GM20000 (cell line): ENCODE results near the gene APOBEC4.
"Not testable (repeated sequence)": the region's sequence is repeated elsewhere in the genome, so short reads cannot be mapped to it uniquely, and the experiment has no call there.

ENCODE experiments used
- DNase-seq: peaks from one replicate; pipeline ENCODE4 v3.0.0; 2012; ENCODE audit warnings: low spot score
- TF ChIP-seq, protein P1 (sequence below): IDR thresholded peaks from 2 replicates; pipeline ENCODE4 v1.5.1; 2012; ENCODE audit warnings: mild to moderate bottlenecking, control low read depth; ENCODE audit errors: extremely low read depth, missing control alignments

Gene APOBEC4

DNA sequence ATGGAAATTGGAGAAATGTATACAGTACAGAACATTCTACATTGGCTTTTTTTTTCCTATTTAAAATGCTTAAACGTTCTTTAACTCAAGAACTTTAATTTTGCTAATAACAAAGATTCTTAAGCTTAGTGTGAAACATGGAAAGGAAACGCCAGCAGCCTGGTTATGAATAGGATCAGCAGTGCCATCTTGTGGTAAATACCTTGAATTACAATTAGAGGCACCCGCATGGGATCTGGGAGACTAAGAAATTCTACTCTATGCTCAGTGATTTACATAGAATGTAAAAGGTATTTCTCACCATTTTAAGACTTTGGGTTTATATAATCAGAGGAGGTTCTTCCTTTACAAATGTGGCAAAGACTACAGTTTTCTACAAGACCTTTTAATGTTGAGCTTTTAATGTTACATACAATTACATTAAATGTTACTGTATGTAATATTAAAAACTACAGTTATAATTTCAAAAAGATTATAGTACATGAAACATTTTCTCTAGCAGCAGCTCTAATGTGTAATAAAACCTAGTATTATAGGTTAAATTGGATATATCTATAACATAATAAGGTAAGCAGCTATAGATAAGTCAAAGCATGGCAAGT lies 32.1 kb upstream of the APOBEC4 start:
- TF ChIP-seq, protein P1, sequence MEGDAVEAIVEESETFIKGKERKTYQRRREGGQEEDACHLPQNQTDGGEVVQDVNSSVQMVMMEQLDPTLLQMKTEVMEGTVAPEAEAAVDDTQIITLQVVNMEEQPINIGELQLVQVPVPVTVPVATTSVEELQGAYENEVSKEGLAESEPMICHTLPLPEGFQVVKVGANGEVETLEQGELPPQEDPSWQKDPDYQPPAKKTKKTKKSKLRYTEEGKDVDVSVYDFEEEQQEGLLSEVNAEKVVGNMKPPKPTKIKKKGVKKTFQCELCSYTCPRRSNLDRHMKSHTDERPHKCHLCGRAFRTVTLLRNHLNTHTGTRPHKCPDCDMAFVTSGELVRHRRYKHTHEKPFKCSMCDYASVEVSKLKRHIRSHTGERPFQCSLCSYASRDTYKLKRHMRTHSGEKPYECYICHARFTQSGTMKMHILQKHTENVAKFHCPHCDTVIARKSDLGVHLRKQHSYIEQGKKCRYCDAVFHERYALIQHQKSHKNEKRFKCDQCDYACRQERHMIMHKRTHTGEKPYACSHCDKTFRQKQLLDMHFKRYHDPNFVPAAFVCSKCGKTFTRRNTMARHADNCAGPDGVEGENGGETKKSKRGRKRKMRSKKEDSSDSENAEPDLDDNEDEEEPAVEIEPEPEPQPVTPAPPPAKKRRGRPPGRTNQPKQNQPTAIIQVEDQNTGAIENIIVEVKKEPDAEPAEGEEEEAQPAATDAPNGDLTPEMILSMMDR: peak; percentile 52
- peak; percentile 70 for DNase-seq

DNA sequence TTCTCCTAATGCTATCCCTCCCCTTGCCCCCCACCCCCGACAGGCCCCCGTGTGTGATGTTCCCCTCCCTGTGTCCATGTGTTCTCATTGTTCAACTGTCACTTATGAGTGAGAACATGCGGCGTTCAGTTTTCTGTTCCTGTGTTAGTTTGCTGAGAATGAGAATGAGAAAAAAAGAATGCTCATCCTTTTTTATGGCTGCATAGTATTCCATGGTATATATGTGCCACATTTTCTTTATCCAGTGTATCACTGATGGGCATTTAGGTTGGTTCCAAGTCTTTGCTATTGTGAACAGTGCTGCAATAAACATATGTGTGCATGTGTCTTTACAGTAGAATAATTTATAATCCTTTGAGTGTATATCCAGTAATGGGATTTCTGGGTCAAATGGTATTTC lies 26.2 kb upstream of the APOBEC4 start:
- not testable (repeated sequence) for DNase-seq

DNA sequence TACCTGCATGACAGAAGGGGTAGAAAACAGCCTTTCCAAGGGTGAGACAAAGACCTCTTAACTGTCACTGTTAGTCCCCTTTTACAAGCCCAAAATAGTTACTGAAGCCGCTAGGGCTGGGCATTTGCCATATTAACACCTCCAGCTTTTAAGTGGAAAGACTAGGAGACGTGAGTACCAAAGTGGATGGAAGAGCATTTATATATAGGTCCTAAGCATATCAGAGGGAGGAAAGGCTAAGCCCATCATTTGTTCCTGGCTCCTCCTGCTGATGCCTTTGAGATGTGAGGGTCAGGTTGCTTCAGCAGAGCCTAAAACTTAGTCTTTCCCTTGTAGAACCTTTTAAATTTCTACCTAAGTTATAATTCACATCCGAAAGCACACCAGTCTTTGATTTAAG lies 25.7 kb upstream of the APOBEC4 start:
- no peak for DNase-seq
- TF ChIP-seq, protein P1: no peak

DNA sequence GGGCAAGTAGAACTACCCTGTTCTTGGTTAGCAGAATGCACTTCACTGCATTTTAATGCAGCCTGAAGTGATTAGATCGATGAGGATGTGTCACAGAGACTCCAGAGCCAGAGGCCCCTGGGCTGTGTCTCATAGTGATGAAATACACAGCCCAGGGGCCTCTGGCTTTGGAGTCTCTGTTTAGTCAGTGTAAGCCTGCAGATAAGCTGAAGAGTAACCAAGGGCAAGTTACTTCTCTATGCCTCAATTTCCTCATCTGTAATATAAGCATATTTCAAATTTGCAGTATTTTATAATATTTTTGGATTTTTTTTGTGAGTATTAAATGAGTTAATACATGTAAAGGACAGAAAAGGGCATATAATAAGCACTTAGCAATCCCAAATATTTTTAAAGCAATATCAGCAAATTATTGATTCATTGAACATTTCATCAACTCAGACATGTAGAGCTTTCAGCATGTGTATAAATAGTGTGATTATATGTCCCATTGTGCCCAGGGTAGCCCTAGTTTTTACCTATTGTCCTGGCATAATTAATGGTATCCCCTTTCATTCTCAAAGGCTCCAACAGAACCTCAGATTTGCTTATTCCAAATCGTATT lies 23.6 kb upstream of the APOBEC4 start:
- TF ChIP-seq, protein P1: no peak
- DNase-seq: no peak

DNA sequence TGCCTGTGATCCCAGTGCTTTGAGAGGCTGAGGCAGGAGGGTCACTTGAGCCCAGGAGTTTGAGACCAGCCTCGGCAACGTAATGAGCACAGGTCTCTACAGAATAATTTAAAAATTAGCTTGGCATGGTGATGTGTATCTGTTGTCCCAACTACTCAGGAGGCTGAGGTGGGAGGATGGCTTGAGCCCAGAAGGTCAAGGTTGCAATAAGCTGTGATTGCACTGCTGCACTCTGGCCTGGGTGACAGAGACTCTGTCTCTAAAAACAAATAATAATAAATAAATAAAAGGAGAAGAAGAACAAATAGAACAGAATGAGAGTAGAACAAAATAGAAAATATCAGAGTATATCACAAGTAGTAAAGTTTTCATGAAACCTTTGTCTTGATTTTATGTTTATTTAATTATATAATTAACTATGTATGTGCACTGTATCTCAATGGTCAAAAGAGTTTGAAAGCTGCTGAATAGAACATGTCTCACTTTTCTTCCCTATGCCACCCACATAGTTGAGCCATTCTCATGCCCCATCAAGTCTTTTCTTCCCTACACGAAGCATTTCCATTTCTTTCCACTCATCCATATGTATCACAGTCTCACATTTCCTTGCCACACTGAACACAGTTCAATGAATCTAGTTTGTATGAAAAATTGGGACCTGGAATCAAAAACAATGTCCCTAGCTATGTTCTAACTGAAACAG lies 22.9 kb upstream of the APOBEC4 start:
- DNase-seq: no peak
- TF ChIP-seq, protein P1: no peak

DNA sequence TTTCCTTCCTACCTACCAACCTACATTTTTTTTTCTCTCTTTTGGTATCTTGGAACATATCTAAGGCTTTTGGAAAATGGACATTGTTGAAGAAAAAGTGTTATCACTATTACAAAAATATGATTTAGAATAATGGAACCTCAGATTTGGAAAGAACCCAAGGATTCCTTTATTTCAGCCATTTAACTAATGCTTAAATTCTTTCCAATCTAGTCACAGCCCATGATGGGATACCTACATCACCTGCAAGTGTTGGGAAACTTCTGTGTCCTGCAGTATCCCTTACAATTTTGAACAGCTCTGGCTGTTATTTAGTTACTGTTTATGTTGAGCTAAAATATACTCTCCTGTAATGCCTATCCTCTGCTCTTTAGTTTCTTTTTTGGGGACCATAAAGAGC lies 22.3 kb upstream of the APOBEC4 start:
- DNase-seq: no peak
- TF ChIP-seq, protein P1: no peak

DNA sequence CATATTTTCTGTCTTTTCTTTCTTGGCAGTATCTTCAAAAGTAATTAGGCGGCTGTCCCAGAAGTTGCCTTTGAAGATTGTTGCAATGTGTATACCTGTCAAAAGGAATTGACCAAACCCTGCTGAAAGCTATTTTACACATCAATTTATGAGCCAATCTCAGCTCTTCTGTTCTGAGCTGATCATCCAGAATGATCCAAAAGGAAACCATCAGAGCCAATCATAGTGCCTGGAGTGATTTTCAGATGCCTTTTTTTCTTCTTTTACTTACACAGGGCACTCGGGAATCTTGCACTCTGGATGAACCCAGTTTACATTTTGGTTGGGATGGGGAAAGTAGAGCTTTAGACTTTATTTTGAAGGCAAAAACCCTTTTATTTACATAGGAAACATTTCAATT lies 21.8 kb upstream of the APOBEC4 start:
- TF ChIP-seq, protein P1: no peak
- DNase-seq: no peak
